ENCODE measurements around the gene JAG2. TPM values are rescaled to one million over a fixed set of nuclear protein-coding genes. Genes with fewer than 3 reads are reported as not detected.

Gene JAG2
- polyA plus RNA-seq (2013, experiment 1 of 2; ENCODE audit: insufficient read length) = 0.33 TPM
- 0.26 TPM for polyA plus RNA-seq (2013, experiment 2 of 2; ENCODE audit: insufficient read length)

DNA sequence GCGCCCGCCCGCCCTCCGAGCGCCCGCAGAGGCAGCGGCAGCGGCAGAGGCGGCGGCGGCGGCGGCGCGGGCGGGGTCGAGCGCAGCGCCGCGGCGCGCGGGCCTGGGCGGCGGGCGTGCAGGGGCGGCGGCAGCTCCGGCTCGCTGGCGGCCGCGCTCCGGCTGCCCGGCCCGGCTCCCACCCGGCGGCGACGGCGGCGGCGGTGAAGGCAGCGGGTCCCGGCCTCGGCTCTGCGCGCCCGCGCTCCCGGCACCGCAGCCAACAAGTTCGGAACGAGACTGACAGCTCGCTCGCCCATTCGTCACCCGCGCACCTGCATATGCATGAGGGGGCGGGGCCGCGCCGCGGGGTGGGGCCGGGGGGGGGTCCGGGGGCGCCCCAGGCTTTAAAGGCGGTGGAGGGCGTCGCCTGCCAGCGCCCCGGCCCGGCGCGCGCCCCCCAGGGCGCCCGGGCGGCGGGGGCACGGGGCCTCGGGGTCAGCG, at the start of gene JAG2:
JAG2 (minus strand) TSS at position 281 of the 483 bp plus-strand sequence. CDS start 356 bp downstream, outside the sequence.
- DNase-seq = no peak

DNA sequence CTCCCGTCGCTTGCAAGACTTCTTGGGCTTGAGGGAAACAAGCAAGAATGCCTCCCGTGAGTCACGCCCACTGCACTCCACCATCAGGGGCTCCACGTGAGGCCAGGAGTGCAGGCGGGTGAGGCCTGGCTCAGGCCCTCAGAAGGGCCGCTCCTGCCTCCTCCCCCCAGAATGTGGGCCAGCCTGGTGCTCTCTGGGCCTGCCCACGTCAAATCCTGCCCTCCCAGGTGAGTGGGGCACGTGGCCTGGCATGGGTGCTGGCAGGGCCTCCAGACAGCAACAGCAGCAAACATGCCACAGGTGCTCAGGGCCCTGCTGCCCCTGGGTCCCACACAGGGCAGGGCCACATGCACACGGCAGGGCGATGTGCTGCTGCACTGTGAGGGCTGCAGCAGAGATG, 49.2 kb upstream of the JAG2 start:
- no peak for DNase-seq

DNA sequence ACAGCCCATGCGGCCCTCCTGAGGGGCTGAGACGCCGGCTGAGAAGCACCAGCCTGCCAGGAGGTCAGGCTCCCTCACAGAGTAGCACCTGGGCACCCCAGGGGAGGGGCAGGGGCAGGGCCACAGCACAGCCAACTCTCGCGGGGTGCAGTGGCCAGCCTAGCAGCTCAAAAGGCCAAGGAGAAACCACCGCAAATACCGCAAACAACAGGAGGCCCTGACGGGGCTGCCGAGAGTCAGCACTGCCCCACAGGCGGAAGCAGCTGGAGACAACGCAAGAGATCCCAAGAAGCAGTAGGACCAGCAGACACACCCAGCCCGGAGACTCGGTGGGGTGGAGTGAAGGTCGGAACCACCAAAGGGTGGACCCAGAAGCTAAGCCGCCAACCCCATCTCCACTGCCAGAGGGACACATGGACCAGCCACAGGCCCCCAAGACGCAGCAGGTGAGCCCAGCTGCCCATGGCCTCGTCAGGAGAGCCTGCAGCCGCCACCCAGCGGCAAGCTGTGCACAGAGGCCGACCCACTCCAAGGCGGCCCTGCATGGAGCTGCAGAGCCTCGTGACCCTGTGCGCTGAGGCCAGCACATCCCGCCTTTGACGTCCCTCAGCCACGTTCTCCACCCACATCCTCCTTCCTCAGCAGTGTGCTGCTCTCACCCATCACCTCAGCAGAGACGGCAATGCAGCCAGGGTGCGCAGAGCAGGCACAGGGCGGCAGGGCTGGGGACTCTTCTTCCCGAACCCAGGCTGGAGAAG, 48.1 kb upstream of the JAG2 start:
- DNase-seq = no peak

DNA sequence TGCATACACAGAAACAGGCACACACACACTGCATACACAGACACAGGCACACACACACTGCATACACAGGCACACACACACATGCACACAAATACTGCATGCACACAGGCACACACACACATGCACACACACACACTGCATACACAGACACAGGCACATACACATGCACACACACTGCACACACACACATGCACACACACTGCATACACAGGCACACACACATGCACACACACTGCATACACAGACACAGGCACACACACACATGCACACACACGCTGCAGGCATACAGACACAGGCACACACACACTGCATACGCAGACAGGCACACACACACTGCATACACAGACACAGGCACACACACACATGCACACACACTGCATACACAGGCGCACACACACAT, 47.0 kb upstream of the JAG2 start:
- DNase-seq = no peak

DNA sequence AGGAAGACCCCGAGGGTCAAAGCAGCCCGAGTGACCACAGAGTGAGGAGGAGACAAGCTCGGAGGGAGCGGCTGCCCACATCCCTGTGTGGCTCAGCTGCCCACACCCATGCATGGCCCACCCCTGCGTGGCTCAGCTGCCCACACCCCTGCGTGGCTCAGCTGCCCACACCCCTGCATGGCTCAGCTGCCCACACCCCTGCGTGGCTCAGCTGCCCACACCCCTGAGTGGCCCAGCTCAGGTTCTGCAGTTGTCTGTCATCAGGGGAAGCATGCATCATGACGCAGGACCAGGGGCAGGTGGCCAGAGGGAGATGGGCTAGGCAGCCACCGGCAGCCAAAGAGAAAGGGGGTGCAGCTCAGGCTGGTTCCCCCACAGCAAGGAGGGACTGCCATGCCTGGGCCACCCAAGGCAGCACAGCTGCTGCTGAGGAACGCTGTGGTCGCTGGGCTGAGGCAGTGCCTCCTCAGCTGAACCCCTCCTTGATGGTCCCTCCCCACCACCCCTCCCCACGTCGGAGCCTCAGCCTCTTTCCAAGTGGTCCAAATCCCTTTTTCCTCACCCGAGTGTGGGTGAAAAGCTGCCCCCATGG, 45.8 kb upstream of the JAG2 start:
- no peak for DNase-seq

DNA sequence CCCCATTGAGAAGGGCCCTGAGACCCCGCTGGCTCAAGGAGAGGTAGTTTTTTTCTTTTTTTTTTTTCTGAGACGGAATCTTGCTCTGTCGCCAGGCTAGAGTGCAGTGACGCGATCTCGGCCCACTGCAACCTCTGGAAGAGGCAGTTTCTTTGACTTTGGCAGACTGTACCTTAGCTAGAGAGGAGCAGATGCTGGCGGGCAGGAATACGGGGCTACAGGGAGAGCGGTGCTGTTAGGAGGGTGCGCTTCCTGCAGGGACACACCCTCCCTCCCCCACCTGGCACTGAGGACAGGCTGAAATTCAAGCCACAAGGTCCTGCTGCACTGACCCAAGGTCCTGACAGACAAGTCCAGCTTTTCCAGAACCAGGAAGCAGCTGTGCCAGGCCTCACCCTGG, 44.8 kb upstream of the JAG2 start:
- no peak for DNase-seq

DNA sequence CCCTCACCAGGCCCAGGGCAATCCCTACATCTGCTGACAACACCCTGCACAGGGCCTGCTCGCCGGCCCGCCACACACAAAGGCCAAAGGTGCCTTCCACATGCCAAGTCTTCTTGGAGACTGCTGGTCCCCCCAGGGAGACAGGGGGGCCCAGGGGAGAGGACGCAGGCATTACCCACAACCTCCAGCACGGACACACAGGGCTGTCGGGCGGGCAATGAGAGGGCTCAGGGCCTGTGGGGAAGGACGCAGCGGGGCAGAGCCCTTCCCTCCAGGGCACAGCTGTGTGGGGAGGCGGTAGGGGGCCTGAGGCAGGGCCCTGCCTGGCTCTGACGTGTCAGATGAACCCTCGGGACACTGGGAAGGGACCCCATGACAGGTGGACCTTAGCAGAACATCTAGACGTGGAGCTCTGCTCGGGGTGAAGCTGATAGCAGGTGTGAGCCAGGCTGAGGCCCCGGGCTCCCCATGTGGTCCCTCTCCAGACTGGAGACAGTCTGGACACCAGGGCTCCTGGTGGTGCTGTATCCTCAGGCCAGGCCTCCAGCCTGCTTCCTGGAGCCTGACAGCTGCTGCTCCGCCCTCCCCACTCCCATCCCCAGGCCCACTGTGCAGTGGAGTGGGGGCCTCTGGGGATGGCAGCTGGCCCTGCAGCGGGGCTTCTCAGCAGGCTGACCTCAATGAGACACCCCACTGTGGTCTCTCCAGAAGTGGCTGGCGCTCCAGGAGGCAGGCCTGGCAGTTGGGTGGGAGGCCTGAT, 44.1 kb upstream of the JAG2 start:
- DNase-seq = no peak

DNA sequence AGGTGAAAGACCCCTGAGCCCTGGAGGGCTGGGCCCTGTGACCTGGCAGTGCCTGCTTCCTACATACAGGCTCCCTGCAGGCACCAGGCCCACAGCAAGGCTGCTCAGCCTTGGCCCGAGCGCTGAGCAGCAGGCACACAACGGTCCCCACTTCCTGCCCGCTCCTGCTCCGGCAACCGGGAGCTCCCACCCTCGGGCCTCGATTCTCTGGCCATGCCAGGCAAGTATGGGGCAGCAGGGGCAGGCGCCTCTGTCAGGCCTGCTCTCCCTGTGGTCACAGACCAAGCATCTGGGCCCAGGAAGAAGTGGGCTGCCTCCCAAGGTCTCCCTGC, 43.1 kb upstream of the JAG2 start:
- no peak for DNase-seq

DNA sequence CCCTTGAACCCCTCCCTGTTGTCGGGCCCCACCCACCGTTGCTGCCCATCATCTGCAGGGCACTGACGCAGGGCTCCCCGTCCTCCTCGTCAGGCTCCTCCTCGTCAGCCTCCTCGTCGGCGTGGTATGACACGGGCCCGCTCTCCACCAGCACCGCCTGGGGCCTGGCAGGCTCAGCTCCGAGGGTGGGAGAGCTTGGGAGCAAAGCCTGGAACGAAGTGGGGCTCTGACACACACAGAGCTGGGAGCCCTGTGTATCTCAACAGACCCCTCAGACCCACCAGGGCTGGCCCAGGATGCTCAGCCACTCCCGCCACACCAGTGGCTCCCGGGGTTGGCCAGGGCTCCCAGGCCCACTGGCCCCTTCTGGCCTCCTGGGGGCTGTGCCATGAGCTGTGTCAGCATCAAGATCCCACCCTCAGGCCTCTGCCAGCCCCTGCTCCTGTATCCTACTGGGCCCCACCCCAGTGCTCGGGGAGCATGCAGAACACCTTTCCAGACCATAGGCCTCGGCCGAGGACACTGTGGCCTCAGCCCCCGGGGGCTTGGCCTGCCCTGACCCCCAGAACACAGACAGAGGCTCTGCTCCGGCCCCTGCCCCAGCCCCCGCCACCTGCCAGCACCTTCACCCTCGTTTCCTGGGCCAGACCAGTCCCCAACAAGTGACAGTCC, 42.6 kb upstream of the JAG2 start:
- DNase-seq = no peak

DNA sequence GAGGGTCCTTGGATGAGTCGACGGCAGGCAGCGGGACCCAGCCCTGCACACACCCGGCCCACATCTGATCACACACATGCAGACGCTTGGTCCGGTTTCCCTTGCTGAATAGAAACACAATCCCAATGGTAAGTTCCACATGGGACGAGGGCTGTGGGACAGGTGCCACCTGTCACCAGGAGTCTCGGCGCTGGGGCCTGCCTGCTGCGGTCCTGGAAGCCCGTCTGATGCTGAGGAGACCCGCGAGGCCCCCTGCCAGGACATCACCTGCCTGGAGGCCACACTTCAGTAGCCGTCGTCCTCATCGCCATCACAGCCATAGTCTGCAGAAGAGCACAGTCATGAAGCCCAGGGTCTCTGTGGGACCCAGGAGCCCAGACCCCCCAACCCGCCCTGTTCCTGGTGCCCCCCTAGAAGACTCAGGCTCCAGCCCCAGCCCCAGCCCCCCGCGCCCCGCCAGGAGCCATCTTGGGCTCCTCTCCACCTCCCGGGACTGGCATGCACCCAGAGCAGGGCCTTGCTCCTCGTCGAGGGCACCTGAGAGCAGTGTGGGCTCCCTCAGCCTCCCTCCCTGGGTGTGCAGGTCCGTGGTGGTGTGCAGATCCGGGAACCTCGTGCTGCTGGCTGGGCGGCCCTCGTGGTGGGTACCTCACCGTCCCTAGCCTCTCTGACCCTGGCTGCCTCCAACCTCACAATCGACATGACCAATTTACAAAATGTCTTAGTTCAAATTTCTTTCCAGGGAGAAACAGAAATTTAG, 41.9 kb upstream of the JAG2 start:
- DNase-seq = no peak

DNA sequence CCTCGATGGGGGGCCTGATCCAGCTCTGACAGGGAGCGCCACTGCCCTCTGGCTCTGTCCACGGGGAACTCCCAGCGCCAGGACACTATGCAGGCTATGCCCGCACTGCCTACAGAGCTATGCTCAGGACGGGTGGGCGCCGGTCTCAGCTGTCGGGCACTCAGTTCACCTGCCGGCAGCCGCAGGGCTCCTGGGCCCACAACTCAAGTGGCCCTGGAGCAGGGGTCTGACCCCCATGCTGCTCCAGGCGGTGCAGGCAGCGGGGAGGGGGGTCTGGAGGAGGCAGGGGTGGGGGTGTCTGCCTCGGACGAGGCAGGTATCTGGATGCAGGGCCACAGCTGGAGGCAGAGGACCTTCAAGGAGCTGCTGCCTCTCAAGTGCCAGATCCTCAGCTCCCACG, 41.1 kb upstream of the JAG2 start:
- DNase-seq = no peak

DNA sequence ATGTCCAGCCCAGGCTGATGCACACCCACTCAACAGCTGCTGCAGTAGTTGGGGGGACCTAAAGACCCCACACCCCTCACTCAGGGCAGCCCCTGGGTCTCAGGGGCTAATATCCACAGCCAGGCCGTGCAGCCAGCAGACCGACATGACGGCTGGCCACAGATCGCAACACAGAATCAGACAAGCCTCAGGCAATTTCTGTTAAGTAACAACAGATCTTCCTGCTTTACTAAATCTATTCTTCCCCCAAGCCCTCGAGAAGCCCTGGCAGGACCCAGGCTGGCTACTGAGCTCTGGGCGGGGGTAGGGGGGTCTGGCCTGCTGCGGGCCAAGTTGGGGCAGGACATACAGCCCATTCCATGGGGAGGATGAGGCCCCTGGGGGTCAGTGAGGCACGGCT, 40.5 kb upstream of the JAG2 start:
- DNase-seq = no peak

DNA sequence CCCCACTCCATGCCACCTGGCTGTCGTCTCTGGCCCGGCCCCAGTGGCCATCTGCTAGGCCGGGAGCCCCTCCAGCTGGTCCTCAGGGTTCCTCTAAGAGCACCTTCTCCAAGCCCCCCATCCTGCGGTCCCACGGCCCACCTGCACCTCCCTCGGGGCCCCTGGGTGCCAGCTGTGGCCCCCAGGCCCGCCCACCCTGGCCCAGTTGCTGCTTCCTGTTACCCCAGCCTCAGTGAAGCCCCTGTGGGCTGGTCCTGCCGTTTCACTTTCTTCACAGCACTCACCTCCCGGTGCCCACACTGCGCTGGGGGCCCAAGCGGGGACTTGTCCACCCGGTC, 40.1 kb upstream of the JAG2 start:
- no peak for DNase-seq

DNA sequence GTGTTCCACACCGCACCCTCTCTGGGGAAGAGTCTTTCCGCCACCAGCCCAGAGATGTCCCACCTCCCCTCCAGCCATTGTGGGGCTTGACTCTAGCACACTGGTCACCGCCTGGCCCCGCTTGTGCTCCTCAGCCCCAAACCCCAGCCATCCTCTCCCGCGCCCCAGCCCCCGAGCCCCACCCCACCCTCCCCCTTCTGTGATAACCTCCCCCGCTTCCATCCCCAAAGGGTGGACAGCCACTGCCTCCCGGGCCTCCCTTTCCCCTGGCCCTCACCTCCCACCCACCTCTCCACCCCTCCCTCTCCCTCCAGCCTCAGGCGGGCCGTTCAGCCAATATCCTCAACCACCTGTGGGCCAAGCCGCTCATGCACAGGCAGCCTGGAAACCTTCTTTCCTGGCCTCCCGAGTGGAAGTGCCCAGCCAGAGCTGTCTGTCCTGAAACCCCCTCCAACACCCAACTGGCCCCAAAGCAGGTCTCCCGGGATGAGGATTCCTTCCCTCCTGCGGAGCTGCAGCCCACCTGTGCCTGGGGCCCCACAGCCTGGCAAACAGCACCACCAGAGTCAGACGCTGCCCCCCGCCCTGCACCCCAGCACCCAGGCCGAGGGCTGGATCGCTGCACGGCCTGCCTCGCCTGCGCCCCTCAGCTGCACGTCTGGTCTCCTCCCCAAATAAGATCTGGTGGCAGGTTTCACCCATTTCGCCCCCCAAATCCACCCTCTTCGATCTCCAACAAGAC, 39.6 kb upstream of the JAG2 start:
- DNase-seq = no peak

DNA sequence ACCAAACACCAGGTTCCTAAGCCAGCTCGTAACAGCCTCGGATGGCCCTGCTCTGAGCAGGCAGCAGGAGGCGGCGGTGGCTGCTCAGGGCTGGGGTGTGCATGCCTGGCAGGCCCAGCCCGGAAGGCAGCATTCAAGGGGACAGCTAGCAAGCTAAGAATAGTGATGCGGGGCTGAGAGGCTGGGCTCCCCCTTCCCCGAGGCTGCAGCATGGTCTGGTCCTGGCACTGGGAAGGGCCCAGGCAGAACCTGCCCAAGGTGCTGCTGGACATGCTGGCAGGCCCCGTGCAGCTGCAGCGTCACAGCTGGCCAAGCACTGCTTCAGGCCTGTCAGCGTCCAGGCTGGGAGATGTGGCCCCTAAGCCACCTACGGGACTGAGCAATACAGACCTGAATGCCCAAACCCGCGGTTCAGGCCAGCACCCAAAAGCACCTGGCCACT, 38.9 kb upstream of the JAG2 start:
- no peak for DNase-seq

DNA sequence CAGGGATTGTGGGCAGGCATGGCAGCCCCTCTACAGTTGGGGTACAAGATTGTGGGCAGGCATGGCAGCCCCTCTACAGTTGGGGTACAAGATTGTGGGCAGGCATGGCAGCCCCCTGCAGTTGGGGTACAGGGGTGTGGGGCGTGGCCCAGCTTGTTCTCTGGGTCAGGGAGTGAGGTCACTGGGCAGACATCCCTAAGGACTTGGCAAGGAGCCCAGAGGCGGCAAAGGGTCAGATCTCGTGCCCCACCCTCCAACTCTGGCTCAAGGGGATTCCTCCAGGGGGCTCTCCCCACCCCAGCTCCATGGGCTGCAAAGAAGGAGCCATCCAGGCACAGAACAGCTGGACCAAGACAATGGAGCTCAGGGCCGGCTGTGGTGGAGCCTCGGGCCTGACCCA, 38.3 kb upstream of the JAG2 start:
- no peak for DNase-seq

DNA sequence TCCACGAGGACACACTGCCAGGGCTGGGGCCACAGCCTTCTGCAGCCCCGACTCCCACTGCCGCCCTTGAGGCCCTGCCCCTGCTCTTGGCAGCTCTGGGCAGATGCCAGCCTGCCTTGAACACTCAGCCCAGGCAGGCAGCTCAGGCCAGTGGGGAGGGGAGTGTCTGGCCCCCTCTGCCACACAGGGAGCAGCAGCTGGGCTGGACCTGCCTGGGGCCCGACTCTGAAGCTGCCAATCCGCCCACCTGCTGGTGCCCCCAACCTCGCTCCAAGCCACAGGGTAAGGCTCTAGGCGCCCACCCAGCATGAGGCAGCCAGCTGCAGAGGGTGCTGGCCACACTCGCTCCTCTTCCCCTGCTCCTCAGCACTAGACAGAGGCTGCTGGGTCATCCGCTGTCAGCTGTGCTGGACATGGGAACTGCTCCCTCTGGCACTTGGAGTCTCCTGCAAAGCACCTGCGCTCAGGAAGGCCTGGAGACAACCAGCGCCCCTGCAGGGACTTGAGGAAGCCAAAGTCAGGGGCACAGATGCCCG, 37.2 kb upstream of the JAG2 start:
- DNase-seq = no peak

DNA sequence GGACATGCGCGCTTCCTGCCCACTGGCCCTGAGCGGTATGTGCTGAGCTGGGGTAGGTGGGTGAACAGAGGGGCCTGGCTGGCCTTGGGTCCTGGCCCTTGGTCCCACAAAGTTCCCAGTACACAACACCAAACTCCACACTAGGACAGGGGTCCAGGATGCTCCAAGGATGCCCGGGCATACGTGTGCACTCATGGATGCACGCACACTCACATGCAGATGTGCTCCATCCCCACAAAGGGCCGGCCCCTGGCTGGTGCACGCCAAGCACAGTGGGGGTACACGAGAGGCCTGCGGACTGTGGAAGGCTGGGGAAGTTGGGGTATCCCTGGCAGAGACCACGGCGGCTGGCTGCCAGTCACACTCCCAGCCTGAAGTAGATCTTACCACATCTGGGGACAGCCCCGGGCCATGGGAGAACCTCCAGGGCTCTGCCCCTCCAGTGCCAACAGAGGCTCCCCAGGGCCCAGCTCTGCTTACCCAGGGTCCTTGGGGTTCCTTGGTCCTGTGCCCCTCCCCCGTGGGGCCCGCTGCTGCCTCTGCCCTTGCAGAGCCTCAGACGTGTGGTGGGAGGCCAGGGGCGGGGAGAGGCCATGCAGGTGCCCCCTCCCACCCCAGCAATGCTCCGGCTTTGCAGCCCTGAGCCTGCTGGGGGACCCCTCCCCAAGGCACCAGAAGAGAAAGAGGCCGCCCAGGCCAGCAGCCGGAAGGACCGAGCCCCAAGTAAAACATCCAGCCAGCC, 36.5 kb upstream of the JAG2 start:
- no peak for DNase-seq

DNA sequence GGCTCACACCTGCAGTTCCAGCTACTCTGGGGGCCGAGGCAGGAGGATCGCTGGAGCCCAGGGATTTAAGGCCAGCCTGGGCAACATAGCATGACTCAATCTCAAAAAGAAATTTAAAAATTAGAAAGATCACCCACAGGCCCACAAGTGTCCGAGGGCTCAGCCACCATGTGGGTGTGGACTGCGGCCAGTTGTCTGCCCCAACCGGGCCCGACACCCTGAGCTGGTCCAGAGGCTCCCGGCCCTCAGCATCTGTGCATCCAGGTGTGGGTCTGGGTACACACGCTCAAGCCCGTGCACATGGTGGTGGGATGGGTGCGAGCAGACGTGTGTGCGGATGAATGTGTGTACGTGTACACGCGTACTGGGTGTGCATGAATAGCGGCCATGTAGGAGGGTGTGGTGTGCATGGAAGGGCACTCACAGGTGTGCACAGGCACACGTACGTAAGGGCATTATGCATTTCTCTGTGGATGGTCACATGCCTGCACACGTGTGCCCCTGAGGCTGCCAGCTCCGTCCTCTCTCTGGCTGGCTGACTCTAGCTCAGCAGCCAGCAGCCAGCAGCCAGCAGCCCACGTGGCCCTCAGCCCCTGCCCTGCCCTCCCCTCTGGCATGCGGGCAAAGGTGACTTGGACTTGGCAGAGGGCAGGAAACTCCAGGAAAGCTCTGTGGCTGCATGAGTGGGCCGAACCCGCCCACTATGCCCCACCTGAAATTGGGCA, 35.8 kb upstream of the JAG2 start:
- no peak for DNase-seq

DNA sequence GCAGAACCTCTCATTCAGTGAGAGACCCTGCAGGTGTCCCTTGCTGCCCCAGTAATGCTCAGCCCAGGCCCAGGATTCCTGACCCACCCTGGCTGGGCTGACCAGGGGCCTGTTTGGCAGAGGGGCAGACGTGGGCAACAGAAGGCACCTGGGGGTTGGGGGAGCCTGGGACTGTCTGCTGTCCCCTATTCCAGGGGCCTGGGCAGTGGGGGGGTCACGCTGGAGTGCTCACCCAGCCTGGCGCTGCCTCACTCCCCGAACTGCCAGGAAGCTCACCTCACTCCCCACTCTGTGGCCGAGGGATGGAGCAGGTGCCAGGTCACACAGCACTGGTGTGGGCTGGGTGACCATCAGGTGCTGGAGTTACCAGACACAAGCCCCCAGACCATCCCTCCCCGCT, 35.1 kb upstream of the JAG2 start:
- DNase-seq = no peak

All from fibroblast of skin of abdomen (primary cell).